ENCODE measurements around the gene CLCN1. TPM values are rescaled to one million over a fixed set of nuclear protein-coding genes. Genes with fewer than 3 reads are reported as not detected.
A peak's percentile ranks its signal among the peaks of the same experiment; 100 is the strongest.

Gene CLCN1
- total and polyA plus RNA-seq, 10 of the 15 experiments (the other 5 are each of a cell fraction or from before 2014, with no cell fraction given), result 0.30 TPM; not detected in 9

GRCh38 chr7:143384661-143385631 is 69.0 kb downstream of the CLCN1 start:
- no TSS peak for BruUV-seq (replicated peaks)
- Histone ChIP-seq H3K4me2 (ENCODE audit: control insufficient read depth, insufficient read depth) (peak overlapping the region; percentile 77), H3K9ac (ENCODE audit: control insufficient read depth, insufficient read depth, low read length) (no peak overlapping the region), H3K27ac (ENCODE audit: control insufficient read depth, insufficient read depth) (no peak overlapping the region), H3K79me2 (ENCODE audit: control insufficient read depth, insufficient read depth, low read length) (peaks cover 46% of the 10 kb centered on the region), H3K36me3 (ENCODE audit: control insufficient read depth in 2 of 2, insufficient read depth in 2 of 2, low read length in 1 of 2) (peaks cover 4 to 20% of the 10 kb centered on the region in 2 experiments; a peak in 3 of 4 replicates), H3K9me3 (replicated peaks; ENCODE audit: control insufficient read depth, insufficient read depth, low read length) (no peaks in the 10 kb centered on the region), H3K4me1 (ENCODE audit: control insufficient read depth, insufficient read depth, low read length) (peaks cover 13% of the 10 kb centered on the region), H3K27me3 (replicated peaks in 1 of 2; ENCODE audit: control insufficient read depth in 2 of 2, insufficient read depth in 2 of 2, low read length in 1 of 2) (no peaks in the 10 kb centered on the region), H2AFZ (ENCODE audit: control insufficient read depth, low read depth, low read length) (no peak overlapping the region), H4K20me1 (ENCODE audit: control insufficient read depth, insufficient read depth) (no peaks in the 10 kb centered on the region; the same call in 1 of the 2 replicates), H3K4me3 (peak overlapping the region; percentile 53)
- WGBS (ENCODE audit: insufficient coverage, insufficient replicate concordance, low lambda C conversion rate, missing lambda C conversion rate), result 69% methylated on average over 13 of the region's 14 CpGs
- FAIRE-seq (no peak), ATAC-seq (no peak), DNase-seq (ENCODE audit: low read depth, low spot score) (no peak)
- intact Hi-C loops (cut with micrococcal nuclease; ENCODE audit: unreplicated experiment) (loop anchor here (5.0 kb wide), 1 partner anchor 78 kb away; no protein-coding TSS in a partner anchor), in situ Hi-C loops (cut with MboI) (no loop called here)
- CTCF ChIA-PET, result interaction anchor here (0.6 to 2.2 kb wide), 7 partner anchors 12 to 800 kb away, joined by 3 to 8 read pairs (median 4); no protein-coding TSS in a partner anchor
- RAD21 ChIA-PET (ENCODE audit: unreplicated experiment), result interaction anchor here (1.0 to 1.5 kb wide), 3 partner anchors 31 to 145 kb away, joined by 3 to 8 read pairs (median 5); no protein-coding TSS in a partner anchor
- SMC1A ChIA-PET (ENCODE audit: uncharacterized antibody, unreplicated experiment), result interaction anchor here (0.9 to 1.6 kb wide), 4 partner anchors 11 to 145 kb away, joined by 3 to 4 read pairs (median 3); no protein-coding TSS in a partner anchor
- POLR2A ChIA-PET, result interaction anchor here (0.8 kb wide), 1 partner anchor 122 kb away, joined by 3 read pairs; the partner anchor contains the start of gene GSTK1
- TF ChIP-seq RUNX3 (IDR thresholded peaks at IDR 0.05; ENCODE audit: low read length) (no peak), ZNF217 (IDR thresholded peaks at IDR 0.05) (no peak), TCF12 (IDR thresholded peaks at IDR 0.05; ENCODE audit: low read depth, low read length) (no peak), NFYB (IDR thresholded peaks at IDR 0.05; ENCODE audit: insufficient read depth, low read depth, low read length) (no peak), LARP7 (IDR thresholded peaks at IDR 0.05) (no peak), IKZF2 (IDR thresholded peaks at IDR 0.05) (no peak), CEBPZ (IDR thresholded peaks at IDR 0.05; ENCODE audit: low read depth, low read length) (no peak), MEF2B (IDR thresholded peaks at IDR 0.05; ENCODE audit: partially characterized antibody, poor library complexity, severe bottlenecking) (no peak), POLR2AphosphoS5 (IDR thresholded peaks at IDR 0.05; ENCODE audit: low read length) (peak; percentile 59; the same call in 1 of the 2 replicates), SUZ12 (IDR thresholded peaks at IDR 0.05; ENCODE audit: unreplicated experiment) (no peak), NR2F1 (conservative IDR thresholded peaks at IDR 0.05) (no peak), BACH1 (IDR thresholded peaks at IDR 0.05; ENCODE audit: borderline replicate concordance) (no peak), REST (IDR thresholded peaks at IDR 0.05; ENCODE audit: low read depth, low read length) (no peak)
